ENCODE measurements around the gene AKR1D1. TPM values are rescaled to one million over a fixed set of nuclear protein-coding genes. Genes with fewer than 3 reads are reported as not detected.

AKR1D1 gene
- total RNA-seq, 4 donors from 2014 or later = 0.10 TPM; not detected in 3

DNA sequence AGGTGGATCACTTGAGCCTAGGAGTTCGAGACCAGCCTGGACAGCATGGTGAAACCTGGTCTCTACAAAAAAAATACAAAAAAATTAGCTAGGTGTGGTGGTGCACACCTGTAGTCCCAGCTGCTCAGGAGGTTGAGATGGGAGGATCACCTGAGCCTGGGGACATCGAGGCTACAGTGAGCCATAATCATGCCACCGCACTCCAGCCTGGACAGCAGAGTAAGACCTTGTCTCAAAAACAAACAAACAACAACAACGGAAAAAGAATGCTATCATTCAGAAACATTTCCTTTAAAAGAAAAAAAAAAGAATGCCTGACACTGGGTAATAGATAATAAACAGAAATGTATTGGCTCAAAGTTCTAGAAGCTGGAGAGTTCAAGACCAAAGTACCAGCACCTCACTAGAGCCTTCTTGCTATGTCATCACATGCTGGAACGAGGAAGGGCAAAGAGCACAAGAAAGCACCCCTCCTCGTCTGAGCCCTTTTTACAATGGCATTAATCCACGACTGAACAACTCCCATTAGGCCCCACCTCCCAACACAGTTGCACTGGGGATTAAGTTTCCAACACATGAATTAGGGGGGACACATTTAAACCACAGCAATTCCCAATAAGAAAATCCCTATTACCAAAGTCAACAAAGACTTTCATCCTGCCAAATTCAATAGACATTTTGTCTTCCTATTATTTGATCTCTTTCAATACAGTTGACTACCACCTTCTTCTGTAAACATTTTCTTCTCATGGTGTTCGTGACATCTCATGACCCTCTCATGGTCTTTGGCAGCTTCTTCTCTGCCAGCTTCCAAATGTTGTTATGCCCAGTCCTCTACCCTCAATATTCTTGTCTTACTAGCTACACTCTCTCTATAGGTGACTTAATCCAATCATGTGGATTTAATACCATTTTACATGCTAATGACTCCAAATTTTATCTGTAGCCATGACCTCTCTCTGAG lies 20.0 kb downstream of the AKR1D1 start:
- no peak overlapping the region for H3K4me3 ChIP-seq (ENCODE audit: low read depth, poor library complexity, severe bottlenecking)
- 79 to 80% methylated on average over 8 of the region's 8 CpGs for WGBS, 2 donors
- no peak for DNase-seq (ENCODE audit: low spot score in 2 of 2)
- intact Hi-C loops (cut with DNase I; ENCODE audit: low total_unique reads) = no loop called here
- TF ChIP-seq, protein P1, sequence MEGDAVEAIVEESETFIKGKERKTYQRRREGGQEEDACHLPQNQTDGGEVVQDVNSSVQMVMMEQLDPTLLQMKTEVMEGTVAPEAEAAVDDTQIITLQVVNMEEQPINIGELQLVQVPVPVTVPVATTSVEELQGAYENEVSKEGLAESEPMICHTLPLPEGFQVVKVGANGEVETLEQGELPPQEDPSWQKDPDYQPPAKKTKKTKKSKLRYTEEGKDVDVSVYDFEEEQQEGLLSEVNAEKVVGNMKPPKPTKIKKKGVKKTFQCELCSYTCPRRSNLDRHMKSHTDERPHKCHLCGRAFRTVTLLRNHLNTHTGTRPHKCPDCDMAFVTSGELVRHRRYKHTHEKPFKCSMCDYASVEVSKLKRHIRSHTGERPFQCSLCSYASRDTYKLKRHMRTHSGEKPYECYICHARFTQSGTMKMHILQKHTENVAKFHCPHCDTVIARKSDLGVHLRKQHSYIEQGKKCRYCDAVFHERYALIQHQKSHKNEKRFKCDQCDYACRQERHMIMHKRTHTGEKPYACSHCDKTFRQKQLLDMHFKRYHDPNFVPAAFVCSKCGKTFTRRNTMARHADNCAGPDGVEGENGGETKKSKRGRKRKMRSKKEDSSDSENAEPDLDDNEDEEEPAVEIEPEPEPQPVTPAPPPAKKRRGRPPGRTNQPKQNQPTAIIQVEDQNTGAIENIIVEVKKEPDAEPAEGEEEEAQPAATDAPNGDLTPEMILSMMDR (IDR thresholded peaks at IDR 0.05) = no peak
- no peak for TF ChIP-seq POLR2A (IDR thresholded peaks at IDR 0.05)

DNA sequence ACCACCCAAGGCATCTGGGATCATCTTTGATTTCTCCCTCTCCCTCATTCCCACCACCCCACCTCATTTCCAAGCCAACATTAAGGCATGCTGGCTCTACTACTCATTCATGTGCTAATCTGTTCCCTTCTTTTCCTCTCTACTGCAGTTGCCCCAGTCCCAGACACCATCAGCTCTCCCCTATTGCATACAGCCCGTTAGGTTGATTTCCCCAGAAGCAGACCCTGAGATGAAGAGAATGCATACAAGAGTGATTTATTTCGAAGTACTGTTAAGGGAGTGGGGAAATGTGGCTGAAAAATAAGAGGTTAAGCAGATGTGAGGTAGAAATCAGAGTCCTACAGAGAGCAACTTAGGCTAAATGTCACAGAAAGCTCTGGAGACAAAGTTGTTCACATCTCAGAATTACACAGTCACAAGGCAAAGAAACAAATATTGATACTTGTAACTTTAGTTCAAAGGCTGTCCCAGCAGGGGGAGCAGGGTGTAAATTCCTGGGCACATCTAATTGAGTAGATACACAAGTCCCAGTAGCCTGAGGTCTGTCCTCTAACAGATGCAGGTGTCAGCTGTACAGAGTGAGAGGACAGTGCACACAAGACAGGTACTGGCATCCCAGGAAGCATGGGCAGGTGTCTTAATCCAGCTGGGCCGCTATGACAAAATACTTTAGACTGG lies 20.9 kb downstream of the AKR1D1 start:
- H3K4me3 ChIP-seq (ENCODE audit: low read depth, poor library complexity, severe bottlenecking) = no peak overlapping the region
- intact Hi-C loops (cut with DNase I; ENCODE audit: low total_unique reads) = no loop called here
- peak in 1 of 2 donors; percentile 15 for DNase-seq (ENCODE audit: low spot score in 2 of 2)
- TF ChIP-seq POLR2A (IDR thresholded peaks at IDR 0.05) = no peak
- TF ChIP-seq, protein P1 (IDR thresholded peaks at IDR 0.05) = no peak
- WGBS, 2 donors = 58 to 65% methylated on average over 3 of the region's 3 CpGs

DNA sequence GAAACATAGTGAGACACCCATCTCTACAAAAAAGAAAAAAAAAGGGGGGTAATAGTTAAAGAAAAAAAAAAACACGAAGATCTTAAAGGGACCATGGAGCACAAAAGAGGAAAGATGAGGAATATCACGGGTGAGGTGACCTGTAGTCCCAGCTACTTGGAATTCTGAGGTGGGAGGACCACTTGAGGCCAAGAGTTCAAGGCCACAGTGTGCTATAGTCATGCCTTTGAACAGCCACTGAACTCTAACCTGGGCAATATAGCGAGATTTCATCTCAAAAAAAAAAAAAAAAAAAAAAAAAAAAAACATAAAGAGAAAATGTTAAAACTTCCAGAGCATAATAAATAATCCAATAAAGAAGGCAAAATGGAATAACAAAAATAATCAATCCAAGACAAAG lies 23.6 kb downstream of the AKR1D1 start:
- no peak overlapping the region for H3K4me3 ChIP-seq (ENCODE audit: low read depth, poor library complexity, severe bottlenecking)
- TF ChIP-seq POLR2A (IDR thresholded peaks at IDR 0.05) = no peak
- TF ChIP-seq, protein P1 (IDR thresholded peaks at IDR 0.05) = no peak
- intact Hi-C loops (cut with DNase I; ENCODE audit: low total_unique reads) = no loop called here
- WGBS, 2 donors = 75 to 92% methylated on average over 3 of the region's 3 CpGs
- no peak for DNase-seq (ENCODE audit: low spot score in 2 of 2)

DNA sequence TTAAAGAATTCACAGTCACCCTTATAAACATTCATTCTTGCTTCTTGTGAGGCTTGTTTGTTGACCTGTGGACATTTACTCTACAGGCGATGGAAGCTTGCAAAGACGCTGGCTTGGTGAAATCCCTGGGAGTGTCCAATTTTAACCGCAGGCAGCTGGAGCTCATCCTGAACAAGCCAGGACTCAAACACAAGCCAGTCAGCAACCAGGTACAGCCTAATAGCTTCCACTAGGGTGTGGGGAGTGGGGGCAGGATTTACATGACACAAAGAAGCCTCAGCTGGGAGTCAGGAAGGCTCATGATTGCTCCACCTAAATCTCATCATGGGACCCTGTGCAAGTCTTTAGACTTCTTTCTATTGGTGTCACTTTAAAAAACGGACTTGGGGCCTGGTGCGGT lies 29.0 kb downstream of the AKR1D1 start:
- TF ChIP-seq, protein P1 (IDR thresholded peaks at IDR 0.05) = no peak
- TF ChIP-seq POLR2A (IDR thresholded peaks at IDR 0.05) = no peak
- no peak for DNase-seq (ENCODE audit: low spot score in 2 of 2)
- no peak overlapping the region for H3K4me3 ChIP-seq (ENCODE audit: low read depth, poor library complexity, severe bottlenecking)
- WGBS, 2 donors = 81 to 92% methylated on average over 5 of the region's 5 CpGs
- intact Hi-C loops (cut with DNase I; ENCODE audit: low total_unique reads) = no loop called here

DNA sequence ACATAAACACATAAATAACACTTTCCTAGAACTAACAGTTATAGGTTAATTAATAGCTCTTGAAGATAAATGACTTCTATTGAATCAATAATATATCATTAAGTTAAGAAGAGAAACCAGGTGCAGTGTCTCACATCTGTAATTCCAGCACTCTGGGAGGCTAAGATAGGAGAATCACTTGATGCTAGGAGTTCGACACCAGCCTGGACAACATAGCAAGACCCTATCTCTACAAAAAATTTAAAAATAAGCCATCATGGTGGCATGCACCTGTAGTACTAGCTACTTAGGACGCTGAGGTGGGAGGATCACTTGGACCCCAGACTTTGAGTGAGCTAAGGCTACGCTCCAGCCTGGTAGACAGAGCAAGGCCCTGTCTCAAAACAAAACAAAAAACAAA lies 38.8 kb downstream of the AKR1D1 start:
- no peak overlapping the region for H3K4me3 ChIP-seq (ENCODE audit: low read depth, poor library complexity, severe bottlenecking)
- no peak for TF ChIP-seq POLR2A (IDR thresholded peaks at IDR 0.05)
- TF ChIP-seq, protein P1 (IDR thresholded peaks at IDR 0.05) = no peak
- no peak for DNase-seq (ENCODE audit: low spot score in 2 of 2)
- intact Hi-C loops (cut with DNase I; ENCODE audit: low total_unique reads) = no loop called here
- 87 to 94% methylated on average over 3 of the region's 3 CpGs for WGBS, 2 donors
